Fibroblast of villous mesenchyme (primary cell): ENCODE results near the gene PPP2R2B. TPM values are rescaled to one million over a fixed set of nuclear protein-coding genes. Genes with fewer than 3 reads are reported as not detected.

ENCODE experiments used
- DNase-seq: peaks from one replicate; pipeline ENCODE4 v3.0.0-alpha.2; 2010; ENCODE audit warnings: low read depth
- H3K4me3 ChIP-seq: 2 replicates; pipeline ENCODE4 v1.5.1; 2011; ENCODE audit warnings: low read depth, mild to moderate bottlenecking, low read length
- total RNA-seq: library from RNA; depleted of rRNA; stranded (reverse); fragments of >200 nt; gene quantifications from 2 replicates; pipeline ENCODE4 v1.2.3, GENCODE V29; 2012
- TF ChIP-seq, protein P1 (sequence below): IDR thresholded peaks from 2 replicates; pipeline ENCODE4 v1.5.1; 2012; ENCODE audit warnings: low read depth, mild to moderate bottlenecking, low read length; ENCODE audit not compliant: insufficient read depth

The PPP2R2B gene
- total RNA-seq, 1 donor, result 2.2 TPM

GRCh38 chr5:146820987-146821386 lies 57.6 kb downstream of the PPP2R2B start:
- TF ChIP-seq, protein P1, sequence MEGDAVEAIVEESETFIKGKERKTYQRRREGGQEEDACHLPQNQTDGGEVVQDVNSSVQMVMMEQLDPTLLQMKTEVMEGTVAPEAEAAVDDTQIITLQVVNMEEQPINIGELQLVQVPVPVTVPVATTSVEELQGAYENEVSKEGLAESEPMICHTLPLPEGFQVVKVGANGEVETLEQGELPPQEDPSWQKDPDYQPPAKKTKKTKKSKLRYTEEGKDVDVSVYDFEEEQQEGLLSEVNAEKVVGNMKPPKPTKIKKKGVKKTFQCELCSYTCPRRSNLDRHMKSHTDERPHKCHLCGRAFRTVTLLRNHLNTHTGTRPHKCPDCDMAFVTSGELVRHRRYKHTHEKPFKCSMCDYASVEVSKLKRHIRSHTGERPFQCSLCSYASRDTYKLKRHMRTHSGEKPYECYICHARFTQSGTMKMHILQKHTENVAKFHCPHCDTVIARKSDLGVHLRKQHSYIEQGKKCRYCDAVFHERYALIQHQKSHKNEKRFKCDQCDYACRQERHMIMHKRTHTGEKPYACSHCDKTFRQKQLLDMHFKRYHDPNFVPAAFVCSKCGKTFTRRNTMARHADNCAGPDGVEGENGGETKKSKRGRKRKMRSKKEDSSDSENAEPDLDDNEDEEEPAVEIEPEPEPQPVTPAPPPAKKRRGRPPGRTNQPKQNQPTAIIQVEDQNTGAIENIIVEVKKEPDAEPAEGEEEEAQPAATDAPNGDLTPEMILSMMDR, result no peak
- DNase-seq, result no peak

GRCh38 chr5:146818822-146819221 lies 59.7 kb downstream of the PPP2R2B start:
- H3K4me3 ChIP-seq, result no peak overlapping the region
- DNase-seq, result no peak
- TF ChIP-seq, protein P1, result no peak

More at GRCh38 chr5:146820987-146821386, 57.6 kb downstream of the PPP2R2B start:
- H3K4me3 ChIP-seq, result no peak overlapping the region

DNA sequence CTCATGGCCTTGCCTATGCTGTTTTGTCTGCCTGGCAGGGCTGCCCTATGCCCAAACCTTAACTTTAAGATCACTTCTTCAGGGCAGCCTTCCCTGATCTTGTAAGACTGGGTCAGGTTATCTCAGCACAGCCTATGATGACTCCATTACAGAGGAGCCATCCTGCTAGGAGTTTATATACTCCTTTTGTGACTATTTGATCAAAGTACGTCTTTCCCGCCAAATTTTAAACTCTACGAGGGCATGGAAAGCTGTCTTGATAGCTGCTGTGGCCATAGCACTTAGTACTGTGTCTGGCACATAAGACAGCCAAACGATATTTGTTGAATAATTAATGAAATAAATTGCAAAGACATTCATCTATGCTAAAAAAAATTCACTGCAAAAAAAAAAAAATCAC lies 60.6 kb downstream of the PPP2R2B start:
- no peak overlapping the region for H3K4me3 ChIP-seq
- no peak for DNase-seq
- TF ChIP-seq, protein P1, result no peak

GRCh38 chr5:146816775-146817387 lies 61.7 kb downstream of the PPP2R2B start:
- TF ChIP-seq, protein P1, result no peak
- DNase-seq, result no peak
- H3K4me3 ChIP-seq, result no peak overlapping the region

- TF ChIP-seq, protein P1, result no peak
- H3K4me3 ChIP-seq, result no peak overlapping the region
- no peak for DNase-seq
Observed at GRCh38 chr5:146815411-146815810, 63.1 kb downstream of the PPP2R2B start.

DNA sequence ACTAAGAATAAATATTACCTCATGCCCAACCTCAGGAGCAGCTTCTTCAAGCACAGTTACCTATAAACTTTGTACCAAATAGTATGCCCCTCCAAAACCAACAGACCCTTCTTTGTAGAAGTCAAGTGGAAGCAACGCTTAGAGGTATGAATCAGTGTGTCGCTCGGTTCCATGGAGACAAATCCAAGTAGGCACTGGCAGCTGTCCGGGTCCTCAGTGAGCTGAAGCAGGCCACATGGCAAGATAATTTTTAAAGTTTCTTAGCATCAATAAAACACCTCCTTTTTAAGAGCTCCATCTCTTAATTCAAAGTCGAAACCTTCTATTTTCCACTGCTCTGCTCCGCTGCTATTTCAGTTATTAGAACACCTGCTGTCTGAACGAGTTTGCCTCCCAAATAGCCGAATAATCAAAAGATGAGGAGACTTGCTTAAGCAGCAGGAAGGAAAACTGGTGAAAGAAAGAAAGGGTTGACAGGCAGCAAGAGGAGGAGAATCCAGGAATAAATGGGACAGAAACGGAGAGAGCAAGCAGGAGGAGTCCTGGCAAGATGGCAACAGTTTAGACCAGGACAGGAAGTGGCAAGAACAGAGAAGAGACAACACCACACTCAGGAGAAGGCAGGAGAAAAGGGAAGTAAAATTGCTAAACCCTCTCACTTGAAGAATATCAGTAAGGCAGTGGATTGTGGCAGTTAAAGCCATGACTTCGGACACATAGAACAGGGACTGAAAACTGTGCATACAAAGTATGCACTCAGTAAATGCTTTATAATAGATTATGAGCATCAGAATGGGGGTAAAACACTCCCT lies 65.0 kb downstream of the PPP2R2B start:
- no peak overlapping the region for H3K4me3 ChIP-seq
- TF ChIP-seq, protein P1, result no peak
- DNase-seq, result no peak
